SKM-1 treated with dmso at 0.1 percent for 144 hours (cell line): ENCODE results near the gene SIK1.

Experiments used
- DNase-seq: peaks from one replicate; lab custom pipeline; 2025; ENCODE audit not compliant: unreplicated experiment; lab: John Stamatoyannopoulos, UW

The SIK1 gene

DNA sequence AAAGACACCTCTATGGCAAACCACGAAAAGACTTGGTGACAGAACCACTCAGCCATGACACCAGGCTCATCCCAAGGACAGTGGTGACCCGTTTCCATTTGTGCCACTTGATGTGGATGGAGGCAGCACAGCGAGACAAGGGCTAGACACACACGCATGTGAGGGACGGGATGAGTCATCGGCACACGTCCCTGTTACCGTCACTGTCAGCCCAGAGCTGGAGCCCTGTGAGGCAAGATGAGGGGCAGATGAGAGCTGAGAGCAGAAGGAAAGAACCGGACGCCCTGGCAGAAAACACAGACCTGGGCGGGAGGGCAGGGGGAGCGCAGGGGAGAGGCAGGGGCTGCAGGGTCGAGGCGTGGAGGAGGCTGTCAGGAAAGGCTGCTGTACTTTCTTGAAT, 57.8 kb downstream of the SIK1 start:
- DNase-seq, result no peak

DNA sequence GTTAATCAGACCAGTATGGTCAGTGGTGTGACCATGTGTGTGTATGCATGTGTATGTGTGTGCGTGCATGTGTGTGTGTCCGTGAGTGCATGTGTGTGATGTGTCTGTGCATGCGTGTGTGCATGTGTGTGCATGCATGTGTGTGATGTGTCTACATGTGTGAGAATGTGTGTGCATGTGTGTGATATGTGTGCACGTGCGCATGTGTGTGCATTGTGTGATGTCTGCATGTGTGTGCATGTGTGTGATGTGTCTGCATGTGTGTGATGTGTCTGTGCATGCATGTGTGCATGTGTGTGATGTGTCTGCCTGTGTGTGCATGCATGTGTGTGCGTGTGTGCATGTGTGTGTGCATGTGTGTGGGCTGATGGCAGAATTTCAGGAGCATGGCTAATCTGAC, 58.2 kb downstream of the SIK1 start:
- no peak for DNase-seq

DNA sequence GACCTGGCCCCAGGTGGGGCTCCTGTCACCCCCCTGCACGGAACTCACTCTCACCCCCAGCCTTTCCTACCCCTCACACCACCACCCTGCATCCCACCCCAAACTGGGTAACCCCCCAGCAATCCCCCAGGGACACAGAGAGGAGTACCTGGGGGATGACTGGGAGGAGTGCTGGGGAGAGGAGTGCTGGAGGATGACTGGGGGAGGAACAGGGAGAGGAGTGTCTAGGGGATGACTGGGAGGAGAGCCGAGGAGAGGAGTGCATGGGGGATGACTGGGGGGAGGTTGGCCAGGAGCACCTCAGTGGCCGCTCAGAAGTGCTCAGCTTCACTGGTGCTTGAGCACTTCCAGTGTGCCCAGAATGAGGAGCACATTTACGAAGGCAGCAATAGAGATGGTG, 59.1 kb downstream of the SIK1 start:
- DNase-seq, result no peak

DNA sequence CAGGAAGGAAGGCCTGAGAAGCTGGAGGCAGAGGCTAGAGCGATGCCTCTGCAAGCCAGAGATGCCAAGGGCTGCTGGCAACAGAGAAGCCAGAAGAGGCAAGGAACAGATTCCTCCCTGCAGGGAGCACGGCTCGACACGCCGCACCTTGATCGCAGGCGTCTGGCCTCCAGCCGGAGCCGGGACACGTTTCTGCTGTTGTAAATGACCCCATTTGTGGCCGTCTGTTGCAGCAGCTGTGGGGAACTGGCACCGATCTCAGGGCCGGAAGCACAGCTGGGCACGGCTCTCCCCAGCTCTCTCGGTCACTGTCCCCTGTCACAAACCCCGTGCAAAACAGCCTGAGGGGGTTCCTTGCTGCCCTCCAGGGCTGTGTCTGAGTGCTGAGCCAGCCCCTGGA, 59.6 kb downstream of the SIK1 start:
- DNase-seq, result no peak

DNA sequence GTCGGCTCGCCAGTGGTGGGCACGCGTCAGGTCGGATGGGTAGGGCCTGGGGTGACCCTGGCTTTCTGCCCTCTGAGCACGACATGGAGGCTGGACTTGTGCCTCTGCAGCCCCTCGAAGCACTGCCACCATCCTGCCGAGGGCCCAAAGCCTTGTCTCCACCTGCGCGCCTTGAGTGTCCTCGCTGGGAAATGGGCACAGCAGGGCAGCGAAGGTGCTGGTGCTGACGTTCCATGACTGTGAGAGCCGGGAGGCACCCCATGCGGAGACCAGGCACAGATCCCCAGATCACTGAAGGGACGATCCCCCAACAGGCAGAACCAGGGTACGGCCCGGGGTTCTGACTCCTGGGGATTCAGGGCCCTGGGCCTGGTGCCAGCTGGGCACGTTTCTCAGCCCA, 60.3 kb downstream of the SIK1 start:
- DNase-seq, result no peak

DNA sequence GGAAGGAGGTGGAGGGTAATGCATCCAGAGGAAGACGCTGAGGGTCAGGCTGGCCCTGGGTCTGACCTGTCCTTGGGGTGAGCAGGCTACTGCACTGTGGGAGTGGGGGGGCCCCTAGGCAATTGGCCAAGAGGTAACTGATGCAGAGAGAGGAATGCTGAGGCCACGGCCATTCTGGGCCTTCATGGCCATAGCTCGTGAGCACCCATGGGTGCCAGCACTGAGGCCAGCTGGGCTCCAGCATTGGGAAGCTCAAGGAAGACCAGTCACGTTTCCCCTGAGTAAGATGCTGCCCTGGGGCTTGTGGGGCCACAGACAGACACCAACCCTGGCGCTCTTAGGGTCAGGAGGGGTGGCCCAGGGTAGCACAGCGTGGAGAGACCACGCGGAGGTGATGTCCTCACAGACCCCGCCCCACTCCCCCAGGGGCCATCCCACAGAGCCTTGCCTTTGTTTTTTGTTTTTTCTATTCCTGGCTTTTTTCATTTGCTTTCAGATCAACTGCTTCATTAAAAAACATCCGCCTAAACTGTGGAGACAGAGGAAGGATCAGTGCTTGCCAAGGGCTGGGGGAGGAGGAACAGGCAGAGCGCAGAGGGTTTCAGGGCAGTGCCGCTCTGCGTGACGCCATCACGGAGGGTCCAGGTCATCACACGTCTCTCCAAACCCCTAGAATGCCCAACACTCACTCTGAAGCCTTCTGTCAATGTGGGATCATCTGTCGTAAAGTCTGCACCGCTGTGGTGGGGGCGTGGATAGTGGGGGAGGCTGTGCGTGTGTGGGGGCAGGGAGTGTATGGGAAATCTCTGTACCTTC, 61.1 kb downstream of the SIK1 start:
- DNase-seq, result no peak

DNA sequence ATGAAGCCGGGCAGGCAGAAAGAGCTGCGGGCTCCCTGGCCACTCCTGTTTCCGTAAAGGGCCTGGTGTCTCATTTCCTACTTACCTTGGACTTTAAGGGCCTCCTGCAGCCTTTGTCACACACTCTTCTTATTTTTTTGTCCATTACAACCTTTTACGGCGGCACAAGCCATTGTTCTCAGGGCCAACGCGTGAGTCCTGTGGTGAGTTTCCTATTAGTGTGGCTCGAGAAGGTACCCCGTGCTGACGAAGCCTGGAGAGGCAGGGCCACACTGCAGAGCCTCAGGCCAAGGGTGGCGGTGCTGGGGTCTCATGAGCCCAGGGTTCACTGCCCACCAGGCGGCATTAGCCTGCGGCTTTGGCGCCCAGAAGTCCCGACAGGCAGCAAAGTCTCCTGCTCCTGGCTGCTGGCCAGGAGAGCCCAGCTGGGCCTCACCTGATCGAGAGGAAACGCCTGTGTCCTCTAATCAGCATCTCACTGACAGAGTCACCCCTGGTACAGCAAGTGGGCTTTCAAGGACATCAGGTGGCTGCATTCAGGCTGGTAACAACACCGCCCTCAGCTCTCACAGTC, 62.0 kb downstream of the SIK1 start:
- DNase-seq, result no peak
